Ovary (tissue), 9 donors: Measurements from ENCODE around the gene DHRS12. TPM values are rescaled to one million over a fixed set of nuclear protein-coding genes. Genes with fewer than 3 reads are reported as not detected.

ENCODE experiments used
- DNase-seq, 5 donors: peaks; one replicate each; pipeline ENCODE4 v3.0.0-alpha.2; 2019 to 2020
- H3K27ac ChIP-seq, 2 donors: fragments of 200-600 bp; one replicate each; pipeline versions ENCODE4 v1.5.1 to v1.8.0; 2019 to 2022
- H3K27me3 ChIP-seq: fragments of 200-600 bp; one replicate; pipeline ENCODE4 v1.8.0; 2022
- H3K36me3 ChIP-seq: fragments of 200-600 bp; sonication (generic); one replicate; pipeline ENCODE4 v1.5.1; 2019
- H3K4me1 ChIP-seq: one replicate; pipeline ENCODE4 v1.8.1; 2013; ENCODE audit warnings: mild to moderate bottlenecking, moderate library complexity; ENCODE audit not compliant: insufficient read depth
- H3K4me3 ChIP-seq: fragments of 200-600 bp; sonication (generic); one replicate; pipeline ENCODE4 v1.5.1; 2017
- H3K9me3 ChIP-seq, 2 donors: fragments of 200-600 bp in 1 of 2; sonication (generic) in 1 of 2; one replicate each; pipeline versions ENCODE4 v1.5.1 to v1.8.1; 2013 to 2019; ENCODE audit warnings: mild to moderate bottlenecking in 1 of 2, moderate library complexity in 1 of 2
- CTCF ChIP-seq, 3 donors: fragments of 450-650 bp in 2 of 3; fragments of 200-600 bp in 1 of 3; IDR thresholded peaks; one replicate each; pipeline versions ENCODE4 v1.5.1 to v1.8.0; 2016 to 2022; ENCODE audit warnings: antibody characterized with exemption in 3 of 3, mild to moderate bottlenecking in 1 of 3
- EP300 ChIP-seq: sonication (generic); formaldehyde crosslinking; IDR thresholded peaks from one replicate; pipeline ENCODE4 v1.6.1; 2017; ENCODE audit warnings: antibody characterized with exemption
- POLR2A ChIP-seq: fragments of 450-650 bp; IDR thresholded peaks from one replicate; pipeline ENCODE4 v1.6.1; 2017; ENCODE audit warnings: antibody characterized with exemption, mild to moderate bottlenecking, moderate library complexity
- WGBS, 3 donors: extraction: QIAGEN DNeasy Blood & Tissue Kit in 1 of 3; methylation state at CpG; one replicate each; pipeline versions ENCODE4 v1.1.5 to v1.1.7; 2013 to 2017; 5-methylcytosine and 5-hydroxymethylcytosine counted together
- intact Hi-C, 4 donors: fragments of 100-400 bp; cut with DNase I; formaldehyde crosslinking; loops; one replicate each; pipeline versions ENCODE4 v1.11.0 to v1.15.1; 2022 to 2023
- polyA plus RNA-seq, 2 donors: library from polyadenylated mRNA; stranded (reverse); fragments of 200-250 nt in 1 of 2; fragments of 350-450 nt in 1 of 2; fragmentation: Illumina TruSeq in 1 of 2; extraction: RNeasy Lipid Tissue Mini Kit (QIAGEN cat#74804) in 1 of 2; gene quantifications; one replicate each; pipeline ENCODE4 v1.2.3, GENCODE V29; 2013 to 2014
- total RNA-seq, 7 donors: library from RNA; depleted of rRNA in 2 of 7; stranded (reverse); fragments of >200 nt in 2 of 7; fragmentation: NEBNext Ultra II Directional in 3 of 7; extraction: Animal tissue kit (Norgen Biotek cat#: 25700) in 3 of 7; gene quantifications; one replicate each; pipeline versions ENCODE4 v1.1.0 to v1.2.4, GENCODE V29; 2016 to 2023
- donor health status: DM: no; HTN: no; CAD: no; lungs with moderate emphysema.
- donor health status: DM: no; HTN: no; CAD: no.
- donor health status: Bipolar disorder and iron deficiency.
- donor health status: DM: yes; HTN: yes; CAD: no.
- donor health status: DM: no; HTN: no; CAD: no.
- donor health status: DM: yes; HTN: yes; CAD: no.

Gene DHRS12
- total and polyA plus RNA-seq, 9 donors, result 9.7 to 29.1 (median 18.3) TPM

GRCh38 chr13:51795419-51795818, 8.5 kb downstream of the DHRS12 start:
- intact Hi-C loops, result no loop called here
- no peaks in the 10 kb centered on the region for H3K9me3 ChIP-seq
- no peak for TF ChIP-seq CTCF (IDR thresholded peaks at IDR 0.05)
- H3K4me3 ChIP-seq, result no peak overlapping the region
- H3K27ac ChIP-seq, result no peak overlapping the region
- peaks cover 2% of the 10 kb centered on the region for H3K4me1 ChIP-seq
- H3K27me3 ChIP-seq, result no peaks in the 10 kb centered on the region
- no peaks in the 10 kb centered on the region for H3K36me3 ChIP-seq
- DNase-seq, result no peak
- 92 to 97% (median 93%) methylated on average over 2 of the region's 2 CpGs for WGBS, 3 donors

- Histone ChIP-seq H3K4me1 (no peaks in the 10 kb centered on the region), H3K4me3 (no peak overlapping the region), H3K27me3 (no peaks in the 10 kb centered on the region), H3K9me3 (no peaks in the 10 kb centered on the region), H3K36me3 (no peaks in the 10 kb centered on the region), H3K27ac (no peak overlapping the region)
- DNase-seq, result no peak
- TF ChIP-seq EP300 (no peak), POLR2A (no peak), CTCF (IDR thresholded peaks at IDR 0.05) (no peak)
- intact Hi-C loops, result no loop called here
- WGBS, 3 donors, result 71 to 97% (median 92%) methylated on average over 4 of the region's 4 CpGs
Measured at GRCh38 chr13:51794964-51795363, 9.0 kb downstream of the DHRS12 start.

- H3K9me3 ChIP-seq, result no peaks in the 10 kb centered on the region
- H3K4me1 ChIP-seq, result peaks cover 4% of the 10 kb centered on the region
- no peak overlapping the region for H3K4me3 ChIP-seq
- WGBS, 3 donors, result 77 to 78% (median 78%) methylated on average over 6 of the region's 6 CpGs
- H3K36me3 ChIP-seq, result no peaks in the 10 kb centered on the region
- TF ChIP-seq POLR2A (no peak), EP300 (no peak), CTCF (IDR thresholded peaks at IDR 0.05) (no peak)
- H3K27ac ChIP-seq, result no peak overlapping the region
- intact Hi-C loops, result no loop called here
- H3K27me3 ChIP-seq, result no peaks in the 10 kb centered on the region
- no peak for DNase-seq
Measured at GRCh38 chr13:51793570-51794271, 10.2 kb downstream of the DHRS12 start.

- Histone ChIP-seq H3K4me3 (no peak overlapping the region), H3K4me1 (peaks cover 15% of the 10 kb centered on the region), H3K27me3 (no peaks in the 10 kb centered on the region), H3K36me3 (no peaks in the 10 kb centered on the region), H3K27ac (peak overlapping the region; percentile 72 to 75), H3K9me3 (no peaks in the 10 kb centered on the region)
- 11 to 19% (median 19%) methylated on average over 10 of the region's 10 CpGs for WGBS, 3 donors
- intact Hi-C loops, result no loop called here
- peak in 1 of 5 donors; percentile 48 for DNase-seq
- no peak for TF ChIP-seq EP300
- no peak for TF ChIP-seq POLR2A
- TF ChIP-seq CTCF (IDR thresholded peaks at IDR 0.05), result no peak
Measured at GRCh38 chr13:51786425-51787265, 17.3 kb downstream of the DHRS12 start.
